HG03280 (cell line): ENCODE measurements around the gene RFTN2.
"Not testable (repeated sequence)": the region's sequence is repeated elsewhere in the genome, so short reads cannot be mapped to it uniquely, and the experiment has no call there.

Experiments used
- ATAC-seq: cut with Tn5 transposase; IDR thresholded peaks from one replicate; pipeline ENCODE4 v1.9.1; 2021; ENCODE audit warnings: mild to moderate bottlenecking, moderate library complexity; ENCODE audit not compliant: unreplicated experiment

The RFTN2 gene

GRCh38 chr2:197675246-197675645 lies at the start of gene RFTN2:
Gene RFTN2, minus strand, starts transcription at chr2:197675587. Its CDS starts 129 bp downstream, at chr2:197675458.
- ATAC-seq, result no peak

GRCh38 chr2:197717863-197718262 lies 42.5 kb upstream of the RFTN2 start:
- no peak for ATAC-seq

- no peak for ATAC-seq
These were observed 37.9 kb upstream of the RFTN2 start for GRCh38 chr2:197713271-197713670.

GRCh38 chr2:197711578-197711977 lies 36.2 kb upstream of the RFTN2 start:
- no peak for ATAC-seq

- peak; percentile 82 for ATAC-seq
These were observed 35.1 kb upstream of the RFTN2 start for GRCh38 chr2:197710424-197711042.

- not testable (repeated sequence) for ATAC-seq
These were observed 33.8 kb upstream of the RFTN2 start for GRCh38 chr2:197709140-197709539.

- no peak for ATAC-seq
These were observed 32.9 kb upstream of the RFTN2 start for GRCh38 chr2:197708331-197708730.

GRCh38 chr2:197707316-197708213 lies 32.2 kb upstream of the RFTN2 start:
- ATAC-seq, result no peak

GRCh38 chr2:197706839-197707207 lies 31.4 kb upstream of the RFTN2 start:
- ATAC-seq, result no peak

- ATAC-seq, result no peak
These were observed 30.8 kb upstream of the RFTN2 start for GRCh38 chr2:197705912-197706838.

- ATAC-seq, result peak; percentile 82
These were observed 29.9 kb upstream of the RFTN2 start, which contains the start of gene MARS2 for GRCh38 chr2:197705121-197705911. Gene MARS2, plus strand, starts transcription at chr2:197705369. Its CDS starts 37 bp downstream, at chr2:197705406.

GRCh38 chr2:197704434-197705120 lies 29.2 kb upstream of the RFTN2 start:
- ATAC-seq, result peak; percentile 35

- no peak for ATAC-seq
These were observed 25.6 kb upstream of the RFTN2 start for GRCh38 chr2:197700960-197701359.

- ATAC-seq, result not testable (repeated sequence)
These were observed 24.3 kb upstream of the RFTN2 start for GRCh38 chr2:197699724-197700123.

- ATAC-seq, result not testable (repeated sequence)
These were observed 21.2 kb upstream of the RFTN2 start for GRCh38 chr2:197696571-197696970.

GRCh38 chr2:197695971-197696370 lies 20.6 kb upstream of the RFTN2 start:
- ATAC-seq, result not testable (repeated sequence)

GRCh38 chr2:197695206-197695605 lies 19.8 kb upstream of the RFTN2 start:
- ATAC-seq, result not testable (repeated sequence)

GRCh38 chr2:197677483-197677882 lies 2.1 kb upstream of the RFTN2 start:
- no peak for ATAC-seq

- ATAC-seq, result no peak
These were observed 1.7 kb upstream of the RFTN2 start for GRCh38 chr2:197677056-197677455.
